GM21367 (cell line): ENCODE results near the gene GOLGA3.
"Not testable (repeated sequence)": the region's sequence is repeated elsewhere in the genome, so short reads cannot be mapped to it uniquely, and the experiment has no call there.

Experiments used
- ATAC-seq: cut with Tn5 transposase; IDR thresholded peaks from one replicate; pipeline ENCODE4 v1.9.1; 2021; ENCODE audit not compliant: unreplicated experiment

Gene GOLGA3

GRCh38 chr12:132844681-132845080 is 16.0 kb upstream of the GOLGA3 start:
- ATAC-seq, result not testable (repeated sequence)

GRCh38 chr12:132842449-132843045 is 13.9 kb upstream of the GOLGA3 start:
- no peak for ATAC-seq

- no peak for ATAC-seq
Observed at GRCh38 chr12:132841151-132841550, 12.5 kb upstream of the GOLGA3 start.

GRCh38 chr12:132840536-132840935 is 11.9 kb upstream of the GOLGA3 start:
- no peak for ATAC-seq

GRCh38 chr12:132839558-132840235 is 11.0 kb upstream of the GOLGA3 start:
- ATAC-seq, result no peak

- ATAC-seq, result no peak
Observed at GRCh38 chr12:132838410-132839080, 9.9 kb upstream of the GOLGA3 start.

GRCh38 chr12:132837693-132838409 is 9.2 kb upstream of the GOLGA3 start:
- ATAC-seq, result no peak

- ATAC-seq, result no peak
Observed at GRCh38 chr12:132836795-132837331, 8.2 kb upstream of the GOLGA3 start.

GRCh38 chr12:132836230-132836629 is 7.6 kb upstream of the GOLGA3 start:
- not testable (repeated sequence) for ATAC-seq

GRCh38 chr12:132835076-132836025 is 6.7 kb upstream of the GOLGA3 start:
- no peak for ATAC-seq

GRCh38 chr12:132834181-132834711 is 5.6 kb upstream of the GOLGA3 start:
- ATAC-seq, result no peak

GRCh38 chr12:132833341-132833740 is 4.7 kb upstream of the GOLGA3 start:
- no peak for ATAC-seq

GRCh38 chr12:132831771-132832170 is 3.1 kb upstream of the GOLGA3 start:
- ATAC-seq, result no peak

GRCh38 chr12:132827763-132828703 is 636 bp downstream of the GOLGA3 start:
- ATAC-seq, result peak; percentile 27

GRCh38 chr12:132825861-132826260 is 2.8 kb downstream of the GOLGA3 start:
- no peak for ATAC-seq

GRCh38 chr12:132825089-132825488 is 3.6 kb downstream of the GOLGA3 start:
- no peak for ATAC-seq

- ATAC-seq, result no peak
Observed at GRCh38 chr12:132824053-132824452, 4.6 kb downstream of the GOLGA3 start.

- no peak for ATAC-seq
Observed at GRCh38 chr12:132818562-132818961, 10.1 kb downstream of the GOLGA3 start.

GRCh38 chr12:132814232-132814631 is 14.4 kb downstream of the GOLGA3 start:
- no peak for ATAC-seq
